ENCODE data around the gene IGFBP6.

Gene IGFBP6

DNA sequence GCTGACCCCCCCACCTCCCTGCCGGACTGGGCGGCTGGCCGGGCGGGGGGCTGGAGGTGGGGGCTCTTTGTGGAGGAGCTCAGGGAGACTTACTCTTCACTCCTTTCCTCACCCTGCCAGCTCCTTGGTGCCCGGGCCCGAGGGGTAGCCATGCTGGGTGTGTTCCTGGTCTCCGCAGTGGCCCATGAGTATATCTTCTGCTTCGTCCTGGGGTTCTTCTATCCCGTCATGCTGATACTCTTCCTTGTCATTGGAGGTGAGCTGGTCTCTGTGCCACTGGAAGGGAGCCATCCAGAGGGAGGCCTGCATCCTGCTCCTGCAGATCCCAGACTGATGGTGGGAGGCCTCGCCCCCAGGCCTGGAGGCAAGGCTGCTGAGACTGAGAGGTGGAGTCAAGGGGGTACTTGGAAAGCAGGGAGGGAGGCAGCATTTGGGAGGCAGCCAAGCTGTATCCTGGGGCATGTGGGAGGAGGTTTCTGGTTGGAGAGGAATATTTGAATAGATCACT lies 25.5 kb downstream of the IGFBP6 start:
- no peak for DNase-seq

DNA sequence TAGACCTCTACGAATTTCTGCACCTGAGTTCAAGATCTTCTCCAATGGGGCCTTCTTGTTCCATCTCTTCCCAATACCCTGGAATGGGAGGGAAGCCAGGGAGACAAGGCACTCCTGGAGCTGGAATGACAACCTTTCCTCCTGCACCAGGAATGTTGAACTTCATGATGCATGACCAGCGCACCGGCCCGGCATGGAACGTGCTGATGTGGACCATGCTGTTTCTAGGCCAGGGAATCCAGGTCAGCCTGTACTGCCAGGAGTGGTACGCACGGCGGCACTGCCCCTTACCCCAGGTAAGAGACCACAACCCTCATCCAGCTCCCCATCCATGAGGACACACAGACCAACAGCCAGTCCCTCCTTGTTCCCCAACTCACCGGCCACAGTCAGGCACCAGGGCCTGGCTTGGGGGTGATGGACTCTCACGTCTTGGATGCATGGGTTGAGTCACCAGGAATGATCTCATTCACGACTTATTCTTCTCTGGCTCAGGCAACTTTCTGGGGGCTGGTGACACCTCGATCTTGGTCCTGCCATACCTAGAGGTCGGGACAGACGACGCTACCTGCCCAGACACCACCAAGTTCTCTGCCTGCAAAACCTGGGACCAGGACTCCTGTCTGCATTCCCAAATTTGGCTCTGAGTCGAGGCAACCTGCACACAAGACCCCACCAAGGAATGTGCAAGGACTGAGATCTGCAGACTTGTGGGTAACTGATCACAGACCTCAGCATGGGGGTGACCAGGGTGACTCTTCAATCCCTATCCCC lies 26.3 kb downstream of the IGFBP6 start:
- DNase-seq = no peak

DNA sequence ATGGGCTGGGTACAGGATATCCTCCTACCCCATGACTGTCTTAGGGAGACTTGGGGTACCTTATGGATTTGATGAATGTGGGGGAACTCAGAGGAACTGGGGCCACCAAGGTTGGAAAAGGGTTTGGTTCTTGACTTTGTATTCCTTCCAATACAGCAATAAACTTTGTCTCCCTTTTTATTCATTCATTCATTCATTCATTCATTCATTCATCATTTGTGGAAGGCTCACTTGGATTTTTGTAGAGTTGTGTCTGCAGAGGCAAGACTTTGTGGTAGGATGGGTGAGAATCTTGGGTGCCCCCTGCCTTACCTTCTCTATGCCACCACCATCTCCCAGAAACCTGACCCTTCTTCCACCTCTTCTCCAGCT lies 26.9 kb downstream of the IGFBP6 start:
- DNase-seq = no peak

DNA sequence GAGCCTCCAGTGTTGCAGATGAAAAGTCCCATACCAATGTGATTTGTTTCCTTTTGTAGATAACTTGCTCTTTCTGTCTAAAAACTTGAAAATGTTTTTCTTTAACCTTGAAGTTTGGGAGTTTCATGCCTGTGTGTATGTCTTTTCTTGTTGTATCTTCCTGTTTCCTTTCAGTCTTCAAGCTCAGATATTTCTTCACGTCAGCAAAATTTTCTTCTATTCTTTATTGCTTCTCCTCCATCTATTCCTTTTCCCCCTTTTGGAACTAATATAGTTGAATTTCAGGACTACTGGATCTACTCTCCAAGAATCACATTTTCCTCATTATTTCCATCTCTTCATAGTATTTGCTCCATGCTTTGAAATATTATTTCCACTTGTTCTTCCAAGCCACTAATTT lies 29.7 kb downstream of the IGFBP6 start:
- no peak for DNase-seq

DNA sequence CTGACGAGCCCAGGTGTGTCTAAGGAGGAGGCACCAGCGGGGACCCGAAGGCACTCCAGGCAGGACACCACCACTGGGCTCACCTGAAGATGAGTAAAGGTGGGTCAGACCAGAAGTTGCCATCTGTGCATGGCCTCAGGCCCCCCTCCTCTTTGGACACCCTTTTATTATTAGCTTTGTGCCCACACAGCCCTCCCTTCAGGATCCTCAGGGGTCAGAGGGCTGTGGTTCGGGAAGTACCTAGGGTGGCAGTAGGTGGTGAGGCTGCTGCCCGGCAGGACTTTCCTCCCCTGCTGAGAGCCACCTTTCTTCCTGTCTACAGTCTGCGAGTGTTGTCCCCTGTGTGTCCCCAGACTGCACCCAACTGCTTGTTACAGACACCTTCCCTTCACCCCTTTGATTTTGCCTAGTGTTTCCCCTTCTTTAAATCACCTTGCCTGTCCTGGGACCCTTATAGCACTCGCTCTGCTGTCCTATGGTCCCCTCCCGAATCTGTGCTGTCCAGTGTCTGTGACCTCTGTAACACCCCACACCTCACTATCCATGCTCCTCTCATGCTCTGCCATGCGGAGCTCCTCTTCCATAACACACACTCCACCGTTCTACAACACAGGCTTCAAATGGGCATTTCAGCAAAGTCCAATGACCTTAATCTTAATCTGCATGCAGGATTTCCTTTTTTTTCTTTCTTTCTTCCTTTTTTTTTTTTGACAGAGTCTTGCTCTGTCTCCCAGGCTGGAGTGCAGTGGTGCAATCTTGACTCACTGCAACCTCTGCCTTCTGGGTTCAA lies 31.5 kb downstream of the IGFBP6 start:
- DNase-seq = no peak

DNA sequence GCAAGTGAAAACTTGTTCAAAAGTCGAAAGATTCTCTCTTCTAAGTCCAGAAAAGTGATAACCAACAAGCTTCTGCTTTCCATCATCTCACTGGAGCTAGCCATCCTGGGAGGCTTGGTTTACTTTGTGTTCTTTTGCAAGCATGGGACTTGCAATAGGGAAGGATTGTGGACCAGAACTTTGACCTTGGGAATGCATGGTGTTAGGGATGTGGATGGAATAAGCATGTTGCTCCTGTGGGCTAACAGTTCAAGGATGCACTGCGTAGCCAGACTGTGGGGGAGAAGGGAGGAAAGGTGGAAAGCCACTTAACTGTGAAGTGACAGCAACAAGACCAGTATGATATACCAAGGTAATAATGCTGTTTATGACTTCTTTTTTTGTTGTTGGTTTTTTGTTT lies 34.4 kb downstream of the IGFBP6 start:
- no peak for DNase-seq

- no peak for DNase-seq
Observed at GRCh38 chr12:53133722-53134121, 36.3 kb downstream of the IGFBP6 start.

DNA sequence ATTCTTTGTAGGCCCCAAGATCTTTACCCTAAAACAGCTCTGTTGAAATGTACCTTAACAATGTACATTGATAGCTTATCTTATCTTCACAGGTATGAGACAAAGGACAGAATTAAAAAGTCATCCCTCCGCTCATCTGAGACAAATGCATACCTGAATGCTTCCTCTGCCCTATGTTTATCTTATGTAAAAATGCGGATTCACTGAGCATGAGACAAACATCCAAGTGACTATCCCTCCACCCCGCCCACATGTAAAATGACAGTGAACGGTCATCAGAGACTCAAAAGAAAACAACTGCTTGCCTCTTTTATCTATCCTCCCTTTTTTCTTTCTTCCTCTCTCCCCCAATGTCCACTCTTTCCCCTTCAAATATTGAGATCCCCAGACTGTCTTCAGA lies 45.9 kb downstream of the IGFBP6 start:
- no peak for DNase-seq

DNA sequence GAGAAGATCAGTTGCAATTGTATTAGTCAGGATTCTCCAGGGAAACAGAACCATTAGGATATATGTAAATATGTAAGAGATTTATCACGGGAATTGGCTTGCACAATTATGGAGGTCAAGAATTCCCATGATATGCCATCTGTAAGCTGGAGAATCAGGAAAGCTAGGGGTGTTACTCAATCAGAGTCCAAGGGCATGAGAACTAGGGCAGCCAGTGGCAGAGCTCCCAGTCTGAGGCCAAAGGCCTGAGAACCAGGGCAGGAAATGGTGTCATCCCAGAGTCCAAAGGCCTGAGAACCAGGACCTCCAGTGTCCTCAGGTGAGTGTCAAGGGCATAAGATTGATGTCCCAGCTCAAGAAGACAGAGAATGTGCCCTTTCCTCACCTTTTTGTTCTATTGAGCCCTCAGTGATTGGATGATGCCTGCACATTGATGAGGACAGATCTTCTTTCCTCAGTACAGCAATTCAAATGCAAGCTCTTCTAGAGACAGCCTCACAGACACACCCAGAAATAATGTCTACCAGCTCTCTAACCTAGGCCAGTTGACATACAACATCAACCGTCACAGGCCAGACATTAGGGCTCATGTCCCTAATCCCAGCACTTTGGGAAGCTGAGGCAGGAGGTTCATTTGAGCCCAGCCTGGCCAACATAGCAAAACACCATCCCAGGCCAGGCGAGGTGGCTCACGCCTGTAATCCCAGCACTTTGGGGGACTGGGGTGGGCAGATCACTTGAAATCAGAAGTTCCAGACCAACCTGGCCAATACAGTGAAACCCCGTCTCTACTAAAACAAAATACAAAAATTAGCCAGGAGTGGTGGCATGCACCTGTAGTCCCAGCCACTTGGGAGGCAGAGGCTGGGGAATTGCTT lies 48.2 kb downstream of the IGFBP6 start:
- no peak for DNase-seq

DNA sequence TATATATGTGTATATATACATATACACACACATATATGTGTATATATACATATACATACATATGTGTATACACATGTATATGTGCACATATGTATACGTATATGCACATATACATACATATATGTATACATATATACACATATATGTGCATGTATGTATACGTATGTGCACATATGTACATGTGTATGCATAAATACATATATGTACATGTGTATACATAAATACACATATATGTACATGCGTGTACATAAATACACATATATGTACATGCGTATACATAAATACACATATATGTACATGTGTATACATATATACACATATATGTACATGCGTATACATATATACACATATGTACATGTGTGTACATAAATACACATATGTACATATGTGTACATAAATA lies 49.7 kb downstream of the IGFBP6 start:
- DNase-seq = no peak

DNA sequence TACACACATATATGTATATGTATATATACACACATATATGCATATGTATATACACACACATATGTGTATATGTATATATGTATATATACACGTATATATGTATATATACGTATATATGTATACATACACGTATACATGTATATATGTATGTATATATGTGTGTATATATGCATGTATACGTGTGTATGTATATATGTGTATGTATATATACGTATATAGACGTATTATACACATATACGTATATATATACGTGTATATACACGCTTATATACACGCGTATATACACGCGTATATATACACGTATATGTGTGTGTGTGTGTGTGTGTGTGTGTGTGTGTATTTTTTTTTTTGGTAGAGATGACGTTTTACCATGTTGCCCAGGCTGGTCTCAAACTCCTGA lies 50.2 kb downstream of the IGFBP6 start:
- no peak for DNase-seq

DNA sequence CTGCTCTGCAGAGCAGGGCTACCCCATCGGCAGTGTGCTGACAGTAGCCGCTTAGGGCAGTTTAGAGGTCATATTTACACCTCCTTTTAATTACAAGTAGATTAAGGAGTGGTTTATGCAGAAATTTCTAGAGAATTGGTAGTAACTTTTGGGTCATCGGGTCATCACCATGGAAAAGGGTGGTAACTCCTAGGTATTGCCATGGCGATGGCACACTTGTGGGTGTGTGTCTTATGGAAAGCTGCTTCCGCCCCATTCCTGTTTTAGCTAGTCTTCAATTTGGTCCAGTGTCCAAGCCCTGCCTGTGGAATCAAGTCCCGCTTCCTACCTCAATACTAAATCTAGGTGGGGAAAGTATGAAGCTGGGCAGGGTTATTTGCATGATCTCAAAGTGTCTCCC lies 53.6 kb downstream of the IGFBP6 start:
- DNase-seq = no peak

All from NCI-H187 treated with DMSO at 0.1 percent for 48 hours (cell line).